Activated CD4-positive, alpha-beta T cell treated with anti-CD3 and anti-CD28 coated beads, Interleukin-2, amount 10 ng/mL, durations not matched to agents 24 days and 14 days (primary cell): Measurements from ENCODE around the gene ZNF284. TPM values are rescaled to one million over a fixed set of nuclear protein-coding genes. Genes with fewer than 3 reads are reported as not detected.
A peak's percentile ranks its signal among the peaks of the same experiment; 100 is the strongest.

Source experiments
- DNase-seq: peaks from one replicate; pipeline ENCODE4 v3.0.0; 2022
- H3K27ac Mint-ChIP-seq: one replicate; pipeline ENCODE4 v1.8.0; 2022; ENCODE audit warnings: mild to moderate bottlenecking, mixed read lengths
- H3K27me3 Mint-ChIP-seq: one replicate; pipeline ENCODE4 v1.8.0; 2022; ENCODE audit warnings: mixed read lengths
- H3K36me3 Mint-ChIP-seq: one replicate; pipeline ENCODE4 v1.8.0; 2022; ENCODE audit warnings: low read depth, mild to moderate bottlenecking, mixed read lengths
- H3K4me1 Mint-ChIP-seq: one replicate; pipeline ENCODE4 v1.8.0; 2021; ENCODE audit warnings: mixed read lengths
- H3K4me3 Mint-ChIP-seq: one replicate; pipeline ENCODE4 v1.8.0; 2022; ENCODE audit warnings: mild to moderate bottlenecking, moderate library complexity, mixed read lengths
- H3K9me3 Mint-ChIP-seq: one replicate; pipeline ENCODE4 v1.8.0; 2021; ENCODE audit warnings: mixed read lengths
- intact Hi-C: fragments of 100-400 bp; cut with micrococcal nuclease; formaldehyde crosslinking; loops from one replicate; pipeline ENCODE4 v1.15.1; 2023
- total RNA-seq: library from RNA; stranded (reverse); gene quantifications from 2 replicates; pipeline ENCODE4 v1.2.3, GENCODE V29; 2022

Gene ZNF284
- total RNA-seq = 1.2 TPM in 2 replicates

DNA sequence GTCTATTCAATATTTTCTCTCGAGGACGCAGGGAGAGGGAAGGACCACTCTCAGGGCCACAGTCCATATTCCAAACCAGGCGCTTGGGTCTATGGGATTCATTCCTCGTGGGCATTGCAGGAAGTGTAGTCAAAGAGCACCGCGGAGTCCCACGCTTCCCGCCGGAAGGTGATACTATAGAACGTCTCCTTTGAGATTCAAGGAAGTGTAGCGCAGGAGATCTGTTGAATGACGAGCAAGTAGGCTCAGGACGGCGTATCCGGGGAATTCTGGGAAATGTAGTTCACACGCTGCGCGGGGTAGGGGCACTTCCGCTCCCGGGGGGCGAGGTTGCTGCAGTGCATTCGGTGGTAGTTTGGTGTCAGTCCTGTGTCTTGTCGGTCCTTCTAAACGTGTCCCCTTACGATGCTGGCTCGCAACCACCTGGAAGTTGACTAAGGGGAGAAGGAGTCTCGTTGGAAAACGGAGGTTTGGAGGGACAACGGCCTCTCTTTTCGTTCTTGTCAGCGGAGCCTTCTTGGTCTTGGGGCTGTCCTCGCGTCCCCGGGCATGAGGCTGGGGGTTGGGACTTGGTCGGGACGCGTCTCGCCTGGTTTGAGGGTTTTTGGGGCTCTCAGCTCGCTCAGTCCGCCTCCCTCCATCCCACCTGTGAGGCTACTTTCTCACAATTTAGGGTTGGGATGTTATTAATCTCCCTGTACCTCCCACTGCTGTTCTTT lies at the start of gene ZNF284:
ZNF284 (plus strand) TSS at position 336 of the 719 bp plus-strand sequence. CDS start 4,231 bp downstream, outside the sequence.
- peaks cover 16% of the 10 kb centered on the region for H3K36me3 Mint-ChIP-seq
- peak within 1 kb of the TSS; percentile 73 for H3K27ac Mint-ChIP-seq
- peak; percentile 94 for DNase-seq
- peaks cover 29% of the 10 kb centered on the region for H3K9me3 Mint-ChIP-seq
- intact Hi-C loops = loop anchor here (1.0 to 2.0 kb wide), 5 partner anchors 22 to 141 kb away; partner anchors contain the start of genes ZNF224, ZNF225, ZNF227 and ZNF230
- peaks cover 13% of the 10 kb centered on the region for H3K4me1 Mint-ChIP-seq
- H3K27me3 Mint-ChIP-seq = no peaks in the 10 kb centered on the region
- H3K4me3 Mint-ChIP-seq = peak within 1 kb of the TSS; percentile 91

GRCh38 chr19:44024900-44025216 lies 47.1 kb upstream of the ZNF284 start:
- Mint-ChIP-seq H3K27me3 (no peaks in the 10 kb centered on the region), H3K9me3 (peaks cover 46% of the 10 kb centered on the region), H3K4me1 (peaks cover 16% of the 10 kb centered on the region), H3K27ac (no peak overlapping the region), H3K4me3 (peak overlapping the region; percentile 99), H3K36me3 (peaks cover 46% of the 10 kb centered on the region)
- intact Hi-C loops = loop anchor here (1.0 kb wide), 4 partner anchors 23 to 140 kb away; partner anchors contain the start of genes ZNF155, ZNF225, ZNF226 and ZNF230
- no peak for DNase-seq

- peaks cover 50% of the 10 kb centered on the region for H3K36me3 Mint-ChIP-seq
- peaks cover 41% of the 10 kb centered on the region for H3K9me3 Mint-ChIP-seq
- H3K4me3 Mint-ChIP-seq = peak within 1 kb of the TSS; percentile 99
- peak within 1 kb of the TSS; percentile 91 for H3K27ac Mint-ChIP-seq
- intact Hi-C loops = loop anchor here (1.0 kb wide), 4 partner anchors 23 to 140 kb away; partner anchors contain the start of genes ZNF155, ZNF225, ZNF226 and ZNF230
- DNase-seq = peak; percentile 92
- H3K4me1 Mint-ChIP-seq = peaks cover 16% of the 10 kb centered on the region
- H3K27me3 Mint-ChIP-seq = no peaks in the 10 kb centered on the region
These were observed 46.6 kb upstream of the ZNF284 start, which contains the start of gene ZNF222 for GRCh38 chr19:44025217-44025936. ZNF222 (plus strand) TSS chr19:44025379; CDS start chr19:44025437, 58 bp downstream.

DNA sequence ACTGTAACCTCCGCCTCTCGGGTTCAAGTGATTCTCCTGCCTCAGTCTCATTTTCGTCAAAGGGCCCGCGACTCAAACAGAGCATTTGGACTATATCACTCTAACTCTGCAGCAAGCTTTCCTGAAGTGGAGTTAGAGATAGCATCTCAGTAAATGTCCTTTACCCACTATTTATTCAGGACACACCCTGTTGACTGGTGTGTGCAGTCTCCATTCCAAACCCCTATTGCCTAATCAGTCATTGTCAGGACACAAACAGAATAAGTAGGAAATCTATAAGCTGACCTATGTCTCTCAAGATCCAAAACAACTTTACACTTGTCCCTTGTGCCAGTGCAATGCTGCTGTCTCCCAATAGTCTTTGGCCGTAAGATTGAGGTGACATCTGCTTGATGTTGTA lies 45.3 kb upstream of the ZNF284 start:
- no peaks in the 10 kb centered on the region for H3K27me3 Mint-ChIP-seq
- H3K9me3 Mint-ChIP-seq = peaks cover 43% of the 10 kb centered on the region
- intact Hi-C loops = no loop called here

DNA sequence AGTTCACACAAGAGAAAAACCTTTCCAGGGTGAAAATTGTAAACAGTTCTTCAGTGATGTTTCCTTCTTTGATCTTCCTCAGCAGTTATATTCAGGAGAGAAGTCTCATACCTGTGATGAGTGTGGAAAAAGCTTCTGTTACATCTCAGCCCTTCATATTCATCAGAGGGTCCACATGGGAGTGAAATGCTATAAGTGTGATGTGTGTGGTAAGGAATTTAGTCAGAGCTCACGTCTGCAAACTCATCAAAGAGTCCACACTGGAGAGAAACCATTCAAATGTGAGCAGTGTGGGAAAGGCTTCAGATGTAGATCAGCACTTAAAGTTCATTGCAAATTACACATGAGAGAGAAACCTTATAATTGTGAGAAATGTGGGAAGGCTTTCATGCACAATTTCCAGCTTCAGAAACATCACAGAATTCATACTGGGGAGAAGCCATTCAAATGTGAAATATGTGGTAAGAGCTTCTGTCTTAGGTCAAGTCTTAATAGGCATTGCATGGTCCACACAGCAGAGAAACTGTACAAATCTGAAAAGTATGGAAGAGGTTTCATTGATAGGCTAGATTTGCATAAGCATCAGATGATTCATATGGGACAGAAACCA lies 39.9 kb upstream of the ZNF284 start:
- Mint-ChIP-seq H3K4me1 (no peaks in the 10 kb centered on the region), H3K27ac (no peak overlapping the region), H3K4me3 (no peak overlapping the region), H3K27me3 (no peaks in the 10 kb centered on the region), H3K36me3 (peaks cover 56% of the 10 kb centered on the region), H3K9me3 (peaks cover 40% of the 10 kb centered on the region)
- no peak for DNase-seq
- intact Hi-C loops = no loop called here

More for the DNA sequence above, 45.3 kb upstream of the ZNF284 start:
- Mint-ChIP-seq H3K27ac (no peak overlapping the region), H3K4me1 (peaks cover 16% of the 10 kb centered on the region), H3K4me3 (peak overlapping the region; percentile 99), H3K36me3 (peaks cover 62% of the 10 kb centered on the region)
- no peak for DNase-seq

DNA sequence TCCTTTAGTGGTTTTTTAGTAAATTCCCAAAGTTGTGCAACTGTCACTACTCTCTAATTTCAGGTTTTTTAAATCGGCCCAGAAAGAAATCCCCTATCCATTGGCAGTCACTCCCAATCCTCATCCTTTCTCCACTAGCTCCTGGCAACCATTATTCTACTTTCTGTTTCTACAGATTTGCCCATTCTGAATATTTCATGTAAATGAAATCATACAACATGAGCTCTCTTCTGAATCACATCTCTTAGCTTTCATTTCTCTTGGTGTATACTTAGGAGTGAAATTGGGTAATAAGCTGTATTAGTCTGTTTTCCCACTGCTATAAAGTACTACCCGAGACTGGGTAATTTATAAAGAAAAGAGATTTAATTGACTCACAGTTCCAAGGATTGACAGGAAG lies 29.8 kb upstream of the ZNF284 start:
- no peak overlapping the region for H3K4me3 Mint-ChIP-seq
- H3K9me3 Mint-ChIP-seq = peaks cover 29% of the 10 kb centered on the region
- intact Hi-C loops = no loop called here
- DNase-seq = no peak
- no peaks in the 10 kb centered on the region for H3K4me1 Mint-ChIP-seq
- H3K27me3 Mint-ChIP-seq = no peaks in the 10 kb centered on the region
- no peak overlapping the region for H3K27ac Mint-ChIP-seq
- H3K36me3 Mint-ChIP-seq = no peaks in the 10 kb centered on the region

- Mint-ChIP-seq H3K4me1 (peaks cover 3% of the 10 kb centered on the region), H3K27me3 (no peaks in the 10 kb centered on the region), H3K4me3 (peak overlapping the region; percentile 79), H3K27ac (no peak overlapping the region), H3K36me3 (peaks cover 8% of the 10 kb centered on the region), H3K9me3 (peaks cover 60% of the 10 kb centered on the region)
- intact Hi-C loops = no loop called here
- DNase-seq = peak; percentile 59
These were observed 21.0 kb upstream of the ZNF284 start for GRCh38 chr19:44050740-44051649.

GRCh38 chr19:44051650-44052402 lies 20.1 kb upstream of the ZNF284 start, which contains the start of gene ZNF223:
ZNF223 (plus strand) TSS chr19:44052036; CDS start chr19:44055177, 3,141 bp downstream.
- Mint-ChIP-seq H3K27ac (no peak within 1 kb of the TSS), H3K4me1 (peaks cover 3% of the 10 kb centered on the region), H3K9me3 (peaks cover 63% of the 10 kb centered on the region), H3K4me3 (peak within 1 kb of the TSS; percentile 79), H3K27me3 (no peaks in the 10 kb centered on the region), H3K36me3 (peaks cover 8% of the 10 kb centered on the region)
- DNase-seq = peak; percentile 63
- intact Hi-C loops = no loop called here

DNA sequence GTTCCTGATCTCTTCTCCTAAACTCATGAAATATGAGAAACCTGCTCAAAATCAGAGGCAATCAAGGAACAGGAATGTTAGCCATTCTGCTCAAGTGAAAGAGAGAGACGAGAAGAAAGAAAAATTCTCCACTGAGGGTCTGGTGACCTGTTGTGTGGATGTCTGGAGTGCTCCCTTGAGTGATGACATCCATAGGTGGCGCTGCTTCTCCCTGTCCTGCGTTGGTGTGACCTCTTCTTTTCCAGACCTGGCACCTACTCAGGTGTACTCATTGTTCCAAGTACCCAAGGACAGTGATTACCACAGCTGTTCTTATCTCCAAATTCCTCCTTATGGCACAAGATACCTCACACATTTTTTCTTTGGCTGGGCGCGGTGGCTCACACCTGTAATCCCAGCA lies 16.1 kb upstream of the ZNF284 start:
- no peak for DNase-seq
- Mint-ChIP-seq H3K27me3 (no peaks in the 10 kb centered on the region), H3K4me3 (no peak overlapping the region), H3K36me3 (peaks cover 8% of the 10 kb centered on the region), H3K4me1 (peaks cover 3% of the 10 kb centered on the region), H3K27ac (no peak overlapping the region), H3K9me3 (peaks cover 52% of the 10 kb centered on the region)
- intact Hi-C loops = no loop called here

GRCh38 chr19:44059229-44059628 lies 12.7 kb upstream of the ZNF284 start:
- DNase-seq = no peak
- intact Hi-C loops = no loop called here
- Mint-ChIP-seq H3K4me1 (no peaks in the 10 kb centered on the region), H3K9me3 (peaks cover 35% of the 10 kb centered on the region), H3K27me3 (no peaks in the 10 kb centered on the region), H3K27ac (no peak overlapping the region), H3K36me3 (peaks cover 5% of the 10 kb centered on the region), H3K4me3 (no peak overlapping the region)

DNA sequence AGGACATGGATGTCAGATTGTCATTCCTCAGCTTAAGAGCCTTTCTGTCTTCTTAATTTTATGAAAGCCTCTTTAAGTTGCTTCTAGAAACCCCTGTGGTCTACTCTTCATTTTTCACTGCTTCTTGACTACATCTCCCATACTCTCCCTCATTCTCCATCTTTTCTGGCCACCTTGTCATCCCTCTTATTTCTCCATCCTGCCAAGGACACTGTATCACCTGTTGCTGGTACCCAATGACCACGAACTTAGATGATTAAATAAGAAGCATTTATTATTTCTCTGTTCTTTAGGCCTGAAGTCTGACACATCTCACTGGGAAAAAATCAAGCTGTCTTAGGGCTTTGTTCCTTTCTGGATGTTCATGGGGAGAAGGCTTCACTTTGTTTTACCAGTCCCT lies 10.9 kb upstream of the ZNF284 start:
- H3K4me1 Mint-ChIP-seq = no peaks in the 10 kb centered on the region
- no peak for DNase-seq
- intact Hi-C loops = no loop called here
- H3K9me3 Mint-ChIP-seq = peaks cover 23% of the 10 kb centered on the region
- no peak overlapping the region for H3K4me3 Mint-ChIP-seq
- H3K27me3 Mint-ChIP-seq = no peaks in the 10 kb centered on the region
- no peak overlapping the region for H3K27ac Mint-ChIP-seq
- no peaks in the 10 kb centered on the region for H3K36me3 Mint-ChIP-seq

DNA sequence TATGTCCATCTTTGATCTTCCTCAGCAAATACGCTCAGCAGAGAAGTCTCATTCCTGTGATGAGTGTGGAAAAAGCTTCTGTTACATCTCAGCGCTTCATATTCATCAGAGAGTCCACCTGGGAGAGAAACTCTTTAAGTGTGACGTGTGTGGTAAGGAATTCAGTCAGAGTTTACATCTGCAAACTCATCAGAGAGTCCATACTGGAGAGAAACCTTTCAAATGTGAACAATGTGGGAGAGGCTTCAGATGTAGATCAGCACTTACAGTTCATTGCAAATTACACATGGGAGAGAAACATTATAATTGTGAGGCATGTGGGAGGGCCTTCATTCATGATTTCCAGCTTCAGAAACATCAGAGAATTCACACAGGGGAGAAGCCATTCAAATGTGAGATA lies 5.7 kb upstream of the ZNF284 start:
- Mint-ChIP-seq H3K4me1 (no peaks in the 10 kb centered on the region), H3K27me3 (no peaks in the 10 kb centered on the region), H3K9me3 (peaks cover 34% of the 10 kb centered on the region), H3K27ac (no peak overlapping the region), H3K4me3 (no peak overlapping the region), H3K36me3 (peaks cover 10% of the 10 kb centered on the region)
- DNase-seq = no peak
- intact Hi-C loops = no loop called here
